GM19099 (cell line): Measurements from ENCODE around the gene SPP2.

Experiments
- POLR2A ChIP-seq: IDR thresholded peaks from 3 replicates; pipeline ENCODE4 v1.6.1; 2011; ENCODE audit warnings: low read depth; ENCODE audit not compliant: insufficient read length; ENCODE audit errors: extremely low read depth

Gene SPP2

GRCh38 chr2:234111523-234111922, 61.0 kb downstream of the SPP2 start:
- TF ChIP-seq POLR2A = no peak

- TF ChIP-seq POLR2A = no peak
Observed at GRCh38 chr2:234116010-234116409, 65.5 kb downstream of the SPP2 start.

- no peak for TF ChIP-seq POLR2A
Observed at GRCh38 chr2:234121999-234122398, 71.5 kb downstream of the SPP2 start.

- TF ChIP-seq POLR2A = no peak
Observed at GRCh38 chr2:234125451-234126145, 75.1 kb downstream of the SPP2 start.

- no peak for TF ChIP-seq POLR2A
Observed at GRCh38 chr2:234126146-234126470, 75.6 kb downstream of the SPP2 start.
